GM19438 (cell line): ENCODE measurements around the gene DAND5.
"Not testable (repeated sequence)": the region's sequence is repeated elsewhere in the genome, so short reads cannot be mapped to it uniquely, and the experiment has no call there.

Experiments used
- ATAC-seq: cut with Tn5 transposase; IDR thresholded peaks from one replicate; pipeline ENCODE4 v1.9.1; 2021; ENCODE audit warnings: low read depth; ENCODE audit not compliant: unreplicated experiment

Gene DAND5

DNA sequence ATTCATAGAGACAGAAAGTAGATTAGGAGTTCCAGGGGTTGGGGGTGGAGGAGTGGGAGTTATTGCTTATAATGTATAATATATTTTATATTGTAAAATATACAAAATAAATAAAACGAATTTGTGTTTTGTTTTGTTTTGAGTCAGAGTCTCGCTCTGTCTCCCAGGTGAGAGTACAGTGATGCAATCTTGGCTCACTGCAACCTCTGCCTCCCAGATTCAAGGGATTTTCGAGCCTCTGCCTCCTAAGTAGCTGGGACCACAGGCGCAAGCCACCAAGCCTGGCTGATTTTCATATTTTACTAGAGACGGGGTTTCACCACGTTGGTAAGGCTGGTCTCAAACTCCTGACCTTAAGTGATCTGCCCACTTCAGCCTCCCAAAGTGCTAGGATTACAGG, 9.9 kb upstream of the DAND5 start:
- ATAC-seq: no peak

DNA sequence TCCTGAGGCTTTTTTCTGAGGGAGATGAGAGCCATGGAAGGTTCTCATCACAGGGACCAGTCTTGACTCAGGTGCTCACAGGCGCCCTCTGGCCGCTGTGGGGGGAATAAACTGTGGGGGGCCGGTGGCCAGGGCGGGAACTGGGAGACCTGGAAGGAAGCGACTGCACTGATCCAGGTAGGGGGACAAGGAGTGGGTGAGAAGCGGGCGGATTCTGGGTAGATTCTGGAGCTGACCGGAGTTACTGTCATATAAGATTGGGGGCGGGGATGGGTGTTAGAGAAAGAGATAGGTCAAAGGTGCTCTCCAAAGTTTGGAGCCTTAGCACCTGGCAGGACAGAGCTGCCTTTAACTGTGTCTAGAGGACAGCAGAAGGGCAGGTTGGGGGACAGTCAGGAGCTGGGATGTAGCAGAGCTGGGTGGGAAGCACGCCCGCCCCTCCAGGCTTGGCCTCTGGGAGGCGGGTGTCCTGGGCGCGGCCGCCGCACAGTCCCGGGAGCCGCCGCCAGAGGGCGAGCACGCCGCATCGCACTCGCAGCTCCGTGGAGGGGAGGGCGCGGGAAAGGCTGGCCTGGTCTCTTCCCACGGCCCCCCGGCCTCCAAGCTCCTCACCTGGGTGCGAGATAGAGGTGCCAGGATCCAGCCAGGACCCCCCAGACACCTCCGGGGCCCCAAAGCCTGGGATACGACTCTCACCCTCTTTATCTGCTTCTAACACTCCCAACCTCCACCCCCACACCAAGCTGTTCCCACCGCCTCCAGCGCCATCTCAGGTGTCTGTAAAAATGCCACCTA, 4.2 kb upstream of the DAND5 start:
- peak; percentile 62 for ATAC-seq

DNA sequence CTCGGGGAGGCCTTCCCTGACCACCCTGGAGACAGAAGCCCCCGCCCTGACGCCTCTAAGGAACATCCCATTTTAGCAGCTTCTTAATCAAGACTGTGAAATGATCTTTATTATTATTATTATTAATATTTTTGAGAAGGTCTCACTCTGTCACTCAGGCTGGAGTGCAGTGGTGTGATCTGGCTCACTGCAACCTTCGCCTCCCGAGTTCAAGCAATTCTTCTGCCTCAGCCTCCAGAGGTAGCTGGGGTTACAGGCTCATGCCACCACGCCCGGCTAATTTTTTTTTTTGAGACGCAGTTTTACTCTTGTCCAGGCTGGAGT, 3.6 kb upstream of the DAND5 start:
- ATAC-seq: no peak

DNA sequence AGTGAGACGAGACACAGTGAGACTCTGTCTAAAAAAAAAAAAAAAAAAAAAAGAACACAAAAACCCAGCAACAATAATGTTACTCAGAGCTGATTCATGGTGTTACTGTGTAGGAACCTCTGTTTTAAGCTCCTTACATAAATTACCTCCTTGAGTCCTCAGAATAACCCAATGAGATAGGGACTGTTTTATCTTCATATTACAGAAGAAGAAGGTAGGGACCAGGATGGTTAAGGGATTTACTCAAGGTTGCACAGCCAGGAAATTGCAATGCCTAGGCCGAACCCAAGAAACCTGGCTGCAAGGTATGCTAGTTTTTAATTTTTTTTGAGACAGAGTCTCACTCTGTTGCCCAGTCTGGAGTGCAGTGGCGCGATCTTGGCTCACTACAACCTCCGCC, 1.5 kb upstream of the DAND5 start:
- ATAC-seq: no peak

DNA sequence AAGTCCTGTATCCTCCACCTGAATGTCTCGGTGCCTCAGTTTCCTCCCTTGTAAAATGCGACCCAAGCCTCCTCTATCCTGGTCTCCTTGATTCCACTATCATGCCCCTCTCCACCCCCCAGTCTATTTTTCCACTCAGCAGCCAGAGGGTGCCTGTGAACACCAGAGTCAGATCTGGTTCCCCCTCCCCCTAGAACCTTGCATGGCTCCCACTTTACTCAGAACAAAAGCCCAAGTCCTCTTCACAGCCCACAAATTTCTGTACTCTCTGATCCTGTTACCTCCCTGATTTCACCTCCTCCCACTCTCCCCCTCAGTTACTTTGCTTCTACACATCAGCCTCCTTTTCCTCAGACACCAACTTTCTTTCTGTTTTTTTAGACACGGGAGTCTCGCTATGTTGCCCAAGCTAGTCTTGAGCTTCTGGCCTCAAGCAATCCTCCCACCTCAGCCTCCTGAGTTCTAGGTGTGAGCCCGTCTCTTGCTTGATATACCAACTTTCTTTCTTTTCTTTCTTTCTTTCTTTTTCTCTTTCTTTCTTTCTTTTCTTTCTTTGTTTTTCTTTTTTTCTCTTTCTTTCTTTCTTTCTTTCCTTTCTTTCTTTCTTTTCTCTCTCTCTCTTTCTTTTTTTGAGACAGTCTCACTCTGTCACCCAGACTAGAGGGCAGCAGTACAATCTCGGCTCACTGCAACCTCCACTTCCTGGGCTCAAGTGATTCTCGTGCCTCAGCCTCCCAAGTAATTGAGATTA, 869 bp downstream of the DAND5 start:
- no peak for ATAC-seq

DNA sequence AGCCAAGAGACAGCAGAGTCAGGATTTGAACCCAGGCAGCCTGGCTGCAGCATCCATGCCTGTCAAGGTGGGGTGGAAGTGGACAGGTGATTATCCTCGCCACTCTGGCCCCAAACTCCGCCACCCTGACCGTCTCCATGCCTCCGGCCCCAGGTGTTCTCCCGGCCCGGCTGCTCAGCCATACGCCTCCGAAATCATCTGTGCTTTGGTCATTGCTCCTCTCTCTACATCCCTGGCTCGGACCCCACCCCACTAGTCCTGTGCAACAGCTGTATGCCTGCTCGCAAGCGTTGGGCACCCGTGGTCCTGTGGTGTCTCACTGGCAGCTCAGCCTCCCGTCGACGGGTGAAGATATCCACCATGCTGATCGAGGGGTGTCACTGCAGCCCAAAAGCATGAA, 3.9 kb downstream of the DAND5 start:
- no peak for ATAC-seq

DNA sequence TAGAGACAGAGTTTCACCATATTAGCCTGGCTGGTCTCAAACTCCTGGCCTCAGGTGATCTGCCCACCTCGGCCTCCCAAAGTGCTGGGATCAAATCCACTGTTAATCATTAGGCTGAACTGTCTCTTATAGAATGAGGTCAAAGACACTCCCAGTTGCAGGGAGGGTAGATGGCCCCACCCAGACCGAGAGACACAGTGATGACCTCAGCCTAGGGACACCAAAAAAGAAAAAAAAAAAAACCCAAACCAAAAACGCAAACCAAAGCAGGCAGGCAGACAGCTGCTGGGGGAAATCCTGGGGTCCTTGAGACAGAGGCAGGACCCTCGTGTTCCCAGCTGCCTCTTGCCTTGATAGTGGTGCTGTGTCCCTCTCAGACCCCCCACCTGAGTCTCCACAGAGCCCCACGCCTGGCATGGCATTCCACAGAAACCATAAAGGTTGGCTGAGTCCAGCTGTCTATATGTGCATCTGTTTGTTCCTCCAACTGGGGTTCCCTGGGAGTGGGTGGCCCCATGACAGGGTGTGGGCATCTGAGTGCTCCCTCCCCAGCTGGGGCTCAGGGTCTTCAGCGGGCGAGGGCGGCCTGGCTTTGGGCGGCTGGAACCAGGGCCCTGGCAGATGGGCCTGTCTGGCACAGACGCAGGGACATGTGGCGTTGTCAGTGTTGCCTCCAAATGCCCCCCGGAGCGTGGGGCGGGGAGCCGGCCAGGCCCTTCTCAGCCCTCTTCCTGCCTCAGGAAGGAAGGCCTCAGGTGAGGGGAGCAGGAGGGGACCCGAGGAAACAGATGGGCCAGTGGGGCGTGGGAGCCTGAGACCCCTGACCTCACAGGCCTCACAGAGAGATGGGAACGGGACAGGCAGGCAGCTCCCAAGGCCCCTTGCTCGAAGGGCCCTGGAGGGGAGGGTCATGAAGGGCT, 5.2 kb downstream of the DAND5 start:
- no peak for ATAC-seq

DNA sequence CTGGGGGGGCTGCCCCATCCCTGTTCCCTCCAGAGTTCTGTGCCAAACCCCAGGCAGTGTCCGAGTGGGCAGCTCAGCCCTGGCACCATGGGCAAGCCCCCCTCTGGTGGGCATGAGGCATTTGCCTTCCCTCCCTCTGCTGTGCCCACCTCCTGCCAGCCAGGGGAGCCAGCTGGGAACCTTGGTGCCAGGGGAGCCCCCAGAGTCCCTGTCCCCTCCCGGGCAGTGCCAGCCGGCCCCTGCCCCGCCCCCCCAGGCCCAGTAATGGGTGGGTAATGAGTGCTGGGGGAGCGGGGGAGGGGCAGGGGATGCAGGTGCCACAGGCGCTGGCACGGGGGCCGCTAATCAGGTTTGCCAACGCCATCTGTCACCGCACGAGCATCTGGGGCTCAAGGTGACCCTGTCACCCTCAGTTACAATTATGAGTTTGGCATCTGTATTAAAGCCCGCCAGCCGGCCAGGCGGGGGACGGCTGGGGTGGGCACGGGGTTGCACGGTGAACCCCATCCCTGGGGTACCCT, 5.9 kb downstream of the DAND5 start:
- no peak for ATAC-seq

DNA sequence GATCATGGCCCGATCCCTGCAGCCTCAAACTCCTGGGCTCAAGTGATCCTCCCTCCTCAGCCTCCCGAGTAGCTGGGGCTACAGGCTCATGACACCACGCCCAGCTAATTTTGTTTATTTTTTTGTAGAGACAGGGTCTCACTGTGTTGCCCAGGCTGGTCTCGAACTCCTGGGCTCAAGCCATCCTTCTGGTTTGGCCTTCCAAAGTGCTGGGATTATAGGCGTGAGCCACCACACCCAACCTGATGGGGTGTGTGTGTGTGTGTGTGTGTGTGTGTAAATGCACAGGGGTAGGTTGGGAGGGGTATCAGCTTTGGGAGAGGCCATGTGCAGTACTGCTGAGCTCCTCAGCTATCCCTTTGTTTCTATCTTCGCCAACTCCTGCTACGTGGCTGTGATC, 6.7 kb downstream of the DAND5 start:
- not testable (repeated sequence) for ATAC-seq

DNA sequence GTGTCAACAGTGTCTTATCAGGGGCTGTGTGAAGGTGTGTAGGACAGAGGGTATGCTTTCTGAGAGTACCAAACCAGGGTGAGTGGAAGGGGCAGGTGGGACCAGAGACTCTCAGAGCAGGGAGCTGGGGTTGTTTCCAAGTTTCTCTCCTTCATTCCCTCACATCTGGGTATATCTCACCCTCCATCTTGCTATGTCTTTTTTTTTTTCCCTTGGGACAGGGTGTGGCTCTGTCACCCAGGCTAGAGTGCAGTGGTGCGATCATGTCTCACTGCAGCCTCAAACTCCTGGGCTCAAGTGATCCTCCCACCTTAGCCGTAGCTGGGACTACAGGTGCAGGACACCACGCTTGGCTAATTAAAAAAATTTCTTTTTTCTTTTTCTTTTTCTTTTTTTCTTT, 10.6 kb downstream of the DAND5 start:
- no peak for ATAC-seq

DNA sequence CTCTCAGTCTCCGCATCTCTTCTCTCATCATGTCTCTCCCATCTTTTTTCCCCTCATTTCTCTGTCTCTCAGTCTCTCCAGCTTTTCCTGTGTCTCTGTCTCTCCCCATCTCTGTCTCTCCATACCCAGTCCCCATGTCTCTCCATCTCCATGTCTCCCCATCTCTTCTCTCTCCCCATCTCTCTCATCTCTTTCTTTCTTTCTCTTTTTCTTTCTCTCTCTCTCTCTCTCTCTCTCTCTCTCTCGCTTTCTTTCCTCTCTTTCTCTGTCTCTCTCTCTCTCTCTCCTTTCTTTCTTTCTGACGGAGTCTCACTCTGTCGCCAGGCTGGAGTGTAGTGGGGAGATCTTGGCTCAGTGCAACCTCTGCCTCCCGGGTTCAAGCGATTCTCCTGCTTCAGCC, 13.3 kb downstream of the DAND5 start:
- ATAC-seq: no peak

DNA sequence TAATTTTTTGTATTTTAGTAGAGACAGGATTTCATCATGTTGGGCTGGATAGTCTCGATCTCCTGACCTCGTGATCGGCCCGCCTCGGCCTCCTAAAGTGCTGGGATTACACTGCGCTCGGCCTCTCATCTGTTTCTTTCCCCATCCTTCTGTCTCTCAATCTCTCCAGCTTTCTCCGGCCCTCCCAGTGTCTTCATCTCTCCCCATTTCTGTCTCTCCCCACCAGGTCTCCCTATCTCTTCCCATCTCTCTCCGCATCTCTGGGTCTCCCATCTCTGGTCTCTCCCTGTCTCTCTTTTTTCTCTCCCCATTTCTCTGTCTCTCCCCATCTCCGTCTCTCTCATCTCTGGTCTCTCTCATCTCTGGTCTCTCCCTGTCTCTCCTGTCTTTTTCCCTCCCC, 13.7 kb downstream of the DAND5 start:
- no peak for ATAC-seq

DNA sequence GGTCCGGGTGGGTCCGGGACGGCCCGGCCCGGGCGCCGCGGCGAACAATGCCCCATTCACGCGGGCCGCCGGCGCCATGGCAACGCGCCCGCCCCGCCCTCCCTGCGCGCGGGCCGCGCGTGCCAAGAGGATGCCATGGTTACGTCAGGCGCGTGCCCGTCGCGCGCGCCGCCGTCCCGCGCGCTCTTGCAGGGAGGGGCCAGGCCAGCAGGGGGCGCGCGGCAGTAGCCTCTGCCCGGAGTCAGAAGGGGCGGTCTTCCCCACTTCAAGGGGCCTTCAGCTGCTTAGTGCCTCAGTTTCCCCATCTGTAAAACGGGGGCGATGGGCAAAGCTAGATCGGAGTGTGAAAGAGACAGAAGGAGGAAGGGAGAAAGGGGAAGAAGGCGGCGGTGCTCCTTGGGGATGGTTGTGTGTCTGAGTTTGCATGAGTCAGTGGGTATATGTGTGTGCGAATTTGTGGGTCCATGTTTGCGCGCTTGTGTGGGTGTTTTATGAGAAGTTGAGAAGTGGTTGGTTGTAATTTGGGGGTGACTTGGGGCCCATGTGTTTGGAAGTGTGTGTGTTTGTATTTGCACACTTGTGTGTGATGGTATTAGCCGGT, 14.3 kb downstream of the DAND5 start:
- ATAC-seq: no peak

DNA sequence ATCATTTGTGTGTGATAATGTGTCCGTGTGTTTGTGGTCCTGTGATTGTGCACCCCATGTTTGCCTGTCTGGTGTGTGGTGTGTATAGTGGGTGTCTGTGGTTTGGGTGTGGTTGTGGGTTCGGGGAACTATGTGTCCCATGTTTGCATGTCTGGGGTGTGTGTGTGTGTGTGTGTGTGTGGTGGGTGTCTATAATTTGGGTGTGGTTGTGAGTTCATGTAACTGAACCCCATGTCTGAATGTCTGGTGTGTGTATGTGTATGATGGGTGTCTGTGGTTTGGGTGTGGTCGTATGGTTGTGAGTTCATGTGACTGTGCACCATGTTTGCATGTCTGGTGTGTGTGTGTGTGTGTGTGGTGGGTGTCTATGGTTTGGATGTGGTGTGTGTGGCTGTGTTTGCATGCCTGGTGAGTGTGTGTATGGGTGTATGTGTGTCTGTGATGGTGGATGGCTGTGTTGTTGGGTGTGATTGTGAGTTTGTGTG, 14.8 kb downstream of the DAND5 start:
- no peak for ATAC-seq

DNA sequence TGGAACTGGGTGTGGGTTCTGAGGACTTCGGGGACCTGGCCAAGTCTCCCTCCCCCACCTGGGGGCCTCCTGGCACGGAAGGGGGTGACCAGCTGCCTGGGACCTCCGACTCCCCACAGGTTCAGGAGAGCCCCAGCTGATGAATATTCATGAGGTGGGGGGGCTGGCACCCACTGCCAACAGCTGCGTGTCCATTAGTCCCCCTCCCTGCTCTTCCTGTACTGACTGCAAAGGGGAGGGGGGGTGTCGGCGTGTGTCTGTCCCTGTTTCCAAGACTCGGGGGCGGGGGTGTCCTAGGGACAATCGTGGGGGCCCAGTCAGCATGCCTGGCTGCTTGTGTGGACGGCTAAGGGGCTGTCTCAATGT, 15.3 kb downstream of the DAND5 start:
- ATAC-seq: no peak

DNA sequence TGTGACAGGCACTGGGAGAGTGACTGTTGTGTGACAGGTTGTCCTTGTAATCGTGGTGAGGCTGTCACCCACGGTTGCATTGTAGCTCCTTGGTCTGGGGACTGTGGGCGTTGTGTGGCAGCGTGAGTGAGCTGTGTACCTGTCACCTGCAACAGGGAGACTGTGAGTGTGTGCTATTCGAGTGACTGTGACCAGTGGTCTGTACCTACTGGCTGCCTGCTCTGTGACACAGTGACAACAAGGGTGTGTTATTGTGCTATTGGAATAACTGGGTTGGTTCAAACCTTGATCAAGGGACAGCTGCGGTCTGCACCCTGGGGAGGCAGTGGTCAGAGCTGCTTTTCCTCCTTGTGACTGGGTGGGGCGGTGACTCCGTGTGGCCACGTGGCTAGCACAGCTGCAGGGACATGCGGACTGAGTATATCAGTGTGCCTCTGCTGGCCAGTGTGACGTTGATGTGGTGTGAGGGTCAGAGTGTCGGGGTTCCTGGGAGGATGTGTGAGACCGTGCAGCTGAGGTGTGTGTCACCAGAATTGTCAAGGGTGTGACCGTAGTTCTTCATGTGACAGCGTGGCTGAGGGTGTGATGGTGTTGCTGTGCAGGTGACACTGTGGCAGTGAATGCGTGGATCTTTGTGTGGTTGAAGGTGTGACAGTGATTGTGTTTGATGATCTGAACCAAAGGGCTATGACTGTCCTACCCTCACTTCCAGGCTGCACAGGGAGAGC, 15.8 kb downstream of the DAND5 start:
- ATAC-seq: no peak

DNA sequence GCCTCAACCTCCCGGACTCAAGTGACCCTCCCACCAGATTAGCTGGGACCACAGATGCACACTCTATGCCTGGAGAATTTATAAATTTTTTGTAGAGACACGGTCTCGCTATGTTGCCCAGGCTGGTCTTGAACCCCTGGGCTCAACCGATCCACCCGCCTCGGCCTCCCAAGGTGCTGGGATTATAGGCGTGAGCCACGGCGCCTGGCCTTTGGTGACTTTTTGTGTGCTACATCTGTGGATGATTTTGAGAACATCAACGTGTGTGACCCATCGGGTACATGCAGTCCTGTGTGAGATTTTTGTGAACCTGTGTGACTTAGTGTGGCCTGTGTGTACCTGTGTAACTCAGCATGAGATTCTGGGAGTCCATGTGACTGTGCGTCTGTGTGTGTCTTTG, 17.4 kb downstream of the DAND5 start:
- ATAC-seq: no peak

DNA sequence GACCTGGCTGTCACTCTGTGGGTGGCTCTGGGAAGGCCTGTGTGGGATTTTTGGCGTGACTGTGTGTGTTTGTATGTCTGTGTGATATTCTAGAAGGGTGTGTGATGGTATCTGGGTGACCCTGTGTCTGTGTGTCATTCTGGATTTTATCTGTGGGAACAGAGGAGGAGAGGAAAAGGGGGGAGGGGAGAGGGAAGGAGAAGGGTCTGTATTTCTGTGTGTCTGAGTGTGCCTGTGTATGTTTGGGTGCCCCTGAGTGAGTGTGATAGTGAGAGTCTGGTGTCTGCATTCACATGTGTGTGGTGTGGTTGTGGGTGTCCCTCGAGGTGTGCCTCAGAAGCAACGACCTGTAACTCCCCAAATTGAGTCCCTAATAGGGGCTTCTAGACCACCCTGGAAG, 17.8 kb downstream of the DAND5 start:
- no peak for ATAC-seq

DNA sequence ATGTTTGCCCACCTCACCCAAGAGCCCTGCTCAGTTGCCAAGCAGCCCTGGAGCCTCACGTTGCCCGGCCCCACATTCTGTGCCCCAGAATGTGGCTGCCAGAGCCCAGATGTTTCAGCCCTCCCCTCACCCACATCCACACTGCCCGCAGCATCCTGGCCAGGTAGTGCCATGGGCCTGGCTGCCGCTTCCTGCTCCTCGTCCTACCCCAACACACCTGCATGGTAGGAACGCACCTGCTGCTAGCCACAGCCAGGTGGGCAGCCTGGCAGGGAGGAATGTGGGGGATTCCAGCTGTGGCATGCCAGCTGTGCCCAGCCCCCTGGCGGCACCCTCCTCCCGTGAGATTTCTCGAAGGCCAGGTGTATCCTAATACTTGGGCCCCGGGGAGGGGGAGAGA, 18.4 kb downstream of the DAND5 start:
- no peak for ATAC-seq

DNA sequence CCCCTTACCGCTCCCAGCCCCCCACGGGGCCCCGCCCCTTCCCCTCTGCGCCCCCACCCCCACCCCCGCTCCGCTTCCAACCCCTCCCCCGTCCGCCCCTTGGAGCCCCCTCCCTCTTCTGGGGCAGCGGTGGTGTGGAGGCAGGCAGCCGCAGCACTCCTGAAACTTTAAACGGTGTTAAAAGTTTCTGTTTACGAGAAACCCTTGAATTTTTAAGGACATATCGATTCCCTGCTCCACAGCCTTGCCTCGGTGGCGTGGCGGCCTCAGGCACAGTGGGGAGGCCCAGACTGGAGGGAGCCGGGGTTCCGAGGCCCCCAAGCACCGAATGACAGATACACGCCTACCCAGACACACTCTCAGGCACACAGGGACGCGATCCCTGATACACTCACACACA, 21.1 kb downstream of the DAND5 start:
- no peak for ATAC-seq
